Upper lobe of left lung (tissue), 6 donors: ENCODE data around the gene METTL25B. TPM values are rescaled to one million over a fixed set of nuclear protein-coding genes. Genes with fewer than 3 reads are reported as not detected.

Experiments used
- ATAC-seq, 2 donors: fragments of 200-7000 bp; cut with Tn5 transposase; one replicate each; pipeline ENCODE4 v1.9.1; 2022; ENCODE audit warnings: mild to moderate bottlenecking in 2 of 2, moderate library complexity in 2 of 2; ENCODE audit not compliant: low FRiP score in 2 of 2
- DNase-seq, 2 donors: peaks; one replicate each; pipeline ENCODE4 v3.0.0-alpha.2; 2019 to 2020
- H3K27ac ChIP-seq, 4 donors: fragments of 200-600 bp; sonication (generic); one replicate each; pipeline ENCODE4 v1.5.1; 2016 to 2019
- H3K27me3 ChIP-seq, 4 donors: fragments of 200-600 bp; sonication (generic); one replicate each; pipeline ENCODE4 v1.5.1; 2017 to 2019
- H3K36me3 ChIP-seq, 4 donors: fragments of 200-600 bp; sonication (generic); one replicate each; pipeline ENCODE4 v1.5.1; 2016 to 2019
- H3K4me1 ChIP-seq, 4 donors: fragments of 200-600 bp; sonication (generic); one replicate each; pipeline ENCODE4 v1.5.1; 2018 to 2019
- H3K4me3 ChIP-seq, 4 donors: fragments of 200-600 bp; sonication (generic); one replicate each; pipeline ENCODE4 v1.5.1; 2017 to 2019; ENCODE audit warnings: mild to moderate bottlenecking in 2 of 4, moderate library complexity in 1 of 4
- H3K9me3 ChIP-seq, 4 donors: fragments of 200-600 bp; sonication (generic); one replicate each; pipeline ENCODE4 v1.5.1; 2018 to 2019
- EP300 ChIP-seq, 4 donors: sonication (generic); formaldehyde crosslinking; IDR thresholded peaks; one replicate each; pipeline ENCODE4 v1.5.1; 2017; ENCODE audit warnings: antibody characterized with exemption in 4 of 4, control low read depth in 2 of 4
- POLR2A ChIP-seq, 4 donors: fragments of 450-650 bp; IDR thresholded peaks; one replicate each; pipeline ENCODE4 v1.5.1; 2016 to 2017; ENCODE audit warnings: antibody characterized with exemption in 4 of 4, mild to moderate bottlenecking in 2 of 4
- POLR2AphosphoS5 ChIP-seq, 2 donors: sonication (generic); formaldehyde crosslinking; IDR thresholded peaks; one replicate each; pipeline ENCODE4 v1.5.1; 2017; ENCODE audit warnings: antibody characterized with exemption in 2 of 2
- WGBS, 2 donors: methylation state at CpG; one replicate each; pipeline ENCODE4 v1.1.5; 2017 to 2018; 5-methylcytosine and 5-hydroxymethylcytosine counted together
- total RNA-seq, 6 donors: library from RNA; depleted of rRNA in 4 of 6; stranded (reverse); fragments of >200 nt in 4 of 6; gene quantifications; one replicate each; pipeline versions ENCODE4 v1.1.0 to v1.2.1, GENCODE V29; 2016 to 2021
- TF ChIP-seq, protein P1 (sequence below), 6 experiments: fragments of 450-650 bp in 4 of 6; fragments of 200-600 bp in 2 of 6; sonication (generic) in 2 of 6; IDR thresholded peaks; one replicate each; pipeline ENCODE4 v1.5.1; 2016 to 2019; ENCODE audit warnings: antibody characterized with exemption in 6 of 6
- donor health status: DM: no; HTN: no; CAD: no; lungs with moderate emphysema.
- donor health status: DM: no; HTN: yes; CAD: no; lungs with severe emphysema.

The METTL25B gene
- total RNA-seq, 6 donors from 2014 or later, result 23.4 to 131 (median 39.9) TPM

DNA sequence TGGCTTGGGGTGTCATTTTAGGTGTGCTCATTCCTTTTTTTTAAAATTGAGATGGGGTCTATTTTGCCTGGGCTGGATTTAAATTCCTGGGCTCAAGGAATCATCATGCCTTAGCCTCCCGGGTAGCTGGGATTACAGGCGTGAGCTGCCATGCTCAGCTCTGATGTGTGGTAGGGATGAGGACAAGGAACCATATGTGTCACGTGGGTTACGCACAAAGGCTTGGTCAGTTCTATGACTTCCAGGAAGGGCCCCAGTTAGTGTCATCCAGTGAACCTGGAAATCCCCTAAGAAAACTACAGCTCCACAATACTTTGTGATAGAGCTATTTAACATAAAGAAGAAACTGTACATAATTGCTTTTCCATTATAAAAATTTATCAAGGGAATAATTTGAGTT is 6.7 kb upstream of the METTL25B start:
- WGBS, 2 donors, result 75 to 81% methylated on average over 4 of the region's 4 CpGs
- no peak overlapping the region for H3K27ac ChIP-seq
- TF ChIP-seq POLR2AphosphoS5 (IDR thresholded peaks at IDR 0.05), result no peak
- no peak for TF ChIP-seq EP300 (IDR thresholded peaks at IDR 0.05)
- TF ChIP-seq, protein P1, sequence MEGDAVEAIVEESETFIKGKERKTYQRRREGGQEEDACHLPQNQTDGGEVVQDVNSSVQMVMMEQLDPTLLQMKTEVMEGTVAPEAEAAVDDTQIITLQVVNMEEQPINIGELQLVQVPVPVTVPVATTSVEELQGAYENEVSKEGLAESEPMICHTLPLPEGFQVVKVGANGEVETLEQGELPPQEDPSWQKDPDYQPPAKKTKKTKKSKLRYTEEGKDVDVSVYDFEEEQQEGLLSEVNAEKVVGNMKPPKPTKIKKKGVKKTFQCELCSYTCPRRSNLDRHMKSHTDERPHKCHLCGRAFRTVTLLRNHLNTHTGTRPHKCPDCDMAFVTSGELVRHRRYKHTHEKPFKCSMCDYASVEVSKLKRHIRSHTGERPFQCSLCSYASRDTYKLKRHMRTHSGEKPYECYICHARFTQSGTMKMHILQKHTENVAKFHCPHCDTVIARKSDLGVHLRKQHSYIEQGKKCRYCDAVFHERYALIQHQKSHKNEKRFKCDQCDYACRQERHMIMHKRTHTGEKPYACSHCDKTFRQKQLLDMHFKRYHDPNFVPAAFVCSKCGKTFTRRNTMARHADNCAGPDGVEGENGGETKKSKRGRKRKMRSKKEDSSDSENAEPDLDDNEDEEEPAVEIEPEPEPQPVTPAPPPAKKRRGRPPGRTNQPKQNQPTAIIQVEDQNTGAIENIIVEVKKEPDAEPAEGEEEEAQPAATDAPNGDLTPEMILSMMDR (IDR thresholded peaks at IDR 0.05), result no peak
- TF ChIP-seq POLR2A (IDR thresholded peaks at IDR 0.05), result no peak
- no peaks in the 10 kb centered on the region for H3K27me3 ChIP-seq
- peaks cover 20 to 24% (median 22%) of the 10 kb centered on the region in 4 donors for H3K4me1 ChIP-seq
- H3K9me3 ChIP-seq, result no peaks in the 10 kb centered on the region
- no peak for ATAC-seq
- DNase-seq, result no peak
- H3K4me3 ChIP-seq, result no peak overlapping the region
- H3K36me3 ChIP-seq, result peaks cover 15 to 56% (median 35%) of the 10 kb centered on the region in 4 donors

DNA sequence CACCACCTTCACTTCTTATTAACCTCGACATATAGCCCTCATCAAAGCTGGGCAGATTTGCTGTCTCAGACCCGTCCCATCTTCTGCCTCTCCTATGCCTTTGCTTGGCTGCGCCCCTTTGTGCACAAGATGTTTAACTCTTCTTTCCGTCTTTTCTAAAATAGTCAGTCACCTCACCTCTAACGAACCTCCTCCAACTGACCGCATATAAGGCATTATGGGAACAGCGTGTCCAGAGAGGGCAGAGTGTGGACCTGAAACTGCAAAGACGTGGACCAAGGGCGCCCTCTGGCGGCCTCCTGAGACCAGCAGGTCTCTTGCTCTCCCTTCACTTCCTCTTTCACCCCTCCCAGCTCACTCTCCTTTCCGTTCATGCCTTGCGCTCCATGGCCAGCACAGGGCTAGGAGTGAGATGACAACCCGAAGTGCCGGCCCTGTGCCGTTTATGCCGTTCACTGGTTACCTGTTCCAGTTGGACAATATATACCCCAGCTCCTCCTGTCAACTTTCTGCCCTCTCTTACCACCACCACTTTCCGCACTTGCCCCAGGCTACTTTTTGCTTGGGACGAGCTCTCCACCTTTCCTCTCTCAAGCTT is 2.5 kb upstream of the METTL25B start:
- 15 to 16% methylated on average over 18 of the region's 18 CpGs for WGBS, 2 donors
- Histone ChIP-seq H3K4me3 (peak overlapping the region; percentile 6 to 68 (median 20)), H3K27ac (peak overlapping the region in 3 of 4 donors; percentile 16 to 46 (median 41)), H3K9me3 (no peaks in the 10 kb centered on the region), H3K27me3 (no peaks in the 10 kb centered on the region), H3K4me1 (peaks cover 40 to 48% (median 42%) of the 10 kb centered on the region in 4 donors), H3K36me3 (peaks cover 15 to 48% (median 32%) of the 10 kb centered on the region in 4 donors)
- ATAC-seq (peak; percentile 84 to 88), DNase-seq (peak; percentile 88 to 93)
- TF ChIP-seq POLR2AphosphoS5 (IDR thresholded peaks at IDR 0.05) (no peak), POLR2A (IDR thresholded peaks at IDR 0.05) (no peak)
- TF ChIP-seq, protein P1 (IDR thresholded peaks at IDR 0.05), result peak; percentile 86 to 96 (median 91)

DNA sequence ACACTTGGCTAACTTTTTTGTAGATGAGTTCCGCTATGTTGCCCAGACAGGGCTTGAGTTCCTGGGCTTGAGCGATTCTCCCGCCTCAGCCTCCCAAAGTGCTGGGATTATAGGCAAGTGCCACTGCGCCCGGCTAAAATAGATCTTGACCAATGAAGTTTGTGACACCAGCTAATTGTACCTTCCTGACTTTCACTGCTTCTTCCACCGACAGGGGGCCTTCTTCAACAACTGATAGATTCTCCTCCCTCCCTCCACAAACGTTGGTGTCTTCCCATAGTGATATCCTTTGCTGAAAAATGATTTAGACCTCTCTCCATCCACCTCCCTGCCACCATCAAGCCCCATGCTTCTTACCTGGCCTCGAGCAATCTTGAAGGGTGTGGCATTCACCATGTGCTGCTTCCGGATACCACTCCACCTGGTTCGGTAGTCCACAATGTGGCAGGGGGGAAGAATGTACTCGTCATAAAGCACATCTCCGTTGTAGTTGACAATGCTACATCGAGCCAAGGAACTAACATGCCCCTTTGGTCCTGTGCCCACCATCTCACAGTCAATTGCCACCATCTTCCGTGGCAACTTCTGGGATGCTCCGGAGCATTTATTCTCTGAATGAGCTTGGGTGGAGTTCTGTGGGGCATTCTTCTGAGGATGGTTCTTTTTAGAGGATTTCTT is 1.6 kb upstream of the METTL25B start:
- TF ChIP-seq, protein P1 (IDR thresholded peaks at IDR 0.05), result peak; percentile 13 to 53 (median 46)
- no peak for TF ChIP-seq POLR2AphosphoS5 (IDR thresholded peaks at IDR 0.05)
- peak in 1 of 2 donors; percentile 46 for DNase-seq
- Histone ChIP-seq H3K27ac (peak overlapping the region in 1 of 4 donors; percentile 41), H3K4me3 (peak overlapping the region in 2 of 4 donors; percentile 33 to 68), H3K36me3 (peaks cover 15 to 39% (median 24%) of the 10 kb centered on the region in 4 donors), H3K9me3 (no peaks in the 10 kb centered on the region), H3K4me1 (peaks cover 40 to 48% (median 42%) of the 10 kb centered on the region in 4 donors), H3K27me3 (no peaks in the 10 kb centered on the region)
- ATAC-seq, result peak in 1 of 2 donors; percentile 39
- WGBS, 2 donors, result 44 to 53% methylated on average over 15 of the region's 15 CpGs

DNA sequence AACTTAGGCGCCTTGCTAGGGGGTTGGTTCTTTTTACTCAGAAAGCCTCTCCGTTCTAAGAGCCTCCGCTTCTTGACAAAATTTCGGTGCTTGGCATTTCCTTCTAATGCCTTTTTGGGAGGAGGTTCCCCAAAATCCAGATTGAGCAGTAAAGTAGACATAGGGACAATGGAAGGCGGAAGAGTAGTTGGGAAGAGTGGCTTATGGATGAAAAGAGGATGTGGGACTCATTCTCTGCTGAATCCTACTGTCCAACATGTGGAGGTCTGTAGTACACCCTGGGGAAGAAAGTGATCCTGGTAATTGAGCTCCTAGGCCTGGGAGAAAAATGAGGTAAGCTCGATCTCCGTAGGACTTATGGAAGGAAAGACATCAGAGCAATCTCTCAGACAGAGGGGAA is 777 bp upstream of the METTL25B start:
- Histone ChIP-seq H3K4me3 (peak overlapping the region; percentile 68 to 83 (median 77)), H3K4me1 (peaks cover 40 to 48% (median 42%) of the 10 kb centered on the region in 4 donors), H3K9me3 (no peaks in the 10 kb centered on the region), H3K27ac (peak overlapping the region; percentile 95 to 99 (median 98)), H3K36me3 (peaks cover 15 to 32% (median 23%) of the 10 kb centered on the region in 4 donors), H3K27me3 (no peaks in the 10 kb centered on the region)
- WGBS, 2 donors, result 49 to 54% methylated on average over 7 of the region's 7 CpGs
- no peak for ATAC-seq
- DNase-seq, result no peak
- no peak for TF ChIP-seq POLR2A (IDR thresholded peaks at IDR 0.05)
- TF ChIP-seq EP300 (IDR thresholded peaks at IDR 0.05), result no peak
- TF ChIP-seq, protein P1 (IDR thresholded peaks at IDR 0.05), result no peak
- TF ChIP-seq POLR2AphosphoS5 (IDR thresholded peaks at IDR 0.05), result no peak
